Measurements from ENCODE around the gene TOP1.

- no peak for TF ChIP-seq POLR2A (IDR thresholded peaks at IDR 0.05)
- no peak for TF ChIP-seq CTCF (IDR thresholded peaks at IDR 0.05)
Observed at GRCh38 chr20:40984496-40984895, 44.1 kb upstream of the TOP1 start.

All from vagina (tissue), 2 donors.